Esophagus mucosa (tissue), 1 donor: ENCODE results near the gene TMEM209. TPM values are rescaled to one million over a fixed set of nuclear protein-coding genes. Genes with fewer than 3 reads are reported as not detected.

Experiments
- ATAC-seq: fragments of 200-7000 bp; cut with Tn5 transposase; one replicate; pipeline ENCODE4 v1.9.1; 2020
- total RNA-seq: library from RNA; stranded (reverse); gene quantifications from one replicate; pipeline ENCODE4 v1.2.4, GENCODE V29; 2023
- donor health status: DM: yes; HTN: yes; CAD: no.

Gene TMEM209
- total RNA-seq, 1 donor from 2014 or later, result 14.9 TPM

GRCh38 chr7:130123501-130123900 lies 81.7 kb downstream of the TMEM209 start:
- no peak for ATAC-seq

- ATAC-seq, result no peak
These were observed 86.4 kb downstream of the TMEM209 start for GRCh38 chr7:130118801-130119200.

- no peak for ATAC-seq
These were observed 86.9 kb downstream of the TMEM209 start for GRCh38 chr7:130118294-130118693.

GRCh38 chr7:130114776-130115175 lies 90.4 kb downstream of the TMEM209 start:
- peak; percentile 91 for ATAC-seq

Other genes starting within 250 kb of the TMEM209 start
- 8.5 TPM for gene ZC3HC1, start 154.0 kb downstream of the TMEM209 start, total RNA-seq
- 20.8 TPM for gene KLHDC10, start 134.9 kb downstream of the TMEM209 start, total RNA-seq
- gene SSMEM1, start 2.5 kb upstream of the TMEM209 start, total RNA-seq, result not detected
- gene CPA2, start 61.5 kb upstream of the TMEM209 start, total RNA-seq, result not detected
- gene CPA4, start 87.8 kb upstream of the TMEM209 start, total RNA-seq, result 9.4 TPM
- gene CPA5, start 139.4 kb upstream of the TMEM209 start, total RNA-seq, result not detected
- not detected for gene CPA1, start 175.1 kb upstream of the TMEM209 start, total RNA-seq
- 4.8 TPM for gene CEP41, start 235.6 kb upstream of the TMEM209 start, total RNA-seq